ENCODE measurements around the gene NOL4L. TPM values are rescaled to one million over a fixed set of nuclear protein-coding genes. Genes with fewer than 3 reads are reported as not detected.
A peak's percentile ranks its signal among the peaks of the same experiment; 100 is the strongest.

Gene NOL4L
- total and polyA plus RNA-seq, 9 donors = 10.4 to 20.0 (median 16.1) TPM

DNA sequence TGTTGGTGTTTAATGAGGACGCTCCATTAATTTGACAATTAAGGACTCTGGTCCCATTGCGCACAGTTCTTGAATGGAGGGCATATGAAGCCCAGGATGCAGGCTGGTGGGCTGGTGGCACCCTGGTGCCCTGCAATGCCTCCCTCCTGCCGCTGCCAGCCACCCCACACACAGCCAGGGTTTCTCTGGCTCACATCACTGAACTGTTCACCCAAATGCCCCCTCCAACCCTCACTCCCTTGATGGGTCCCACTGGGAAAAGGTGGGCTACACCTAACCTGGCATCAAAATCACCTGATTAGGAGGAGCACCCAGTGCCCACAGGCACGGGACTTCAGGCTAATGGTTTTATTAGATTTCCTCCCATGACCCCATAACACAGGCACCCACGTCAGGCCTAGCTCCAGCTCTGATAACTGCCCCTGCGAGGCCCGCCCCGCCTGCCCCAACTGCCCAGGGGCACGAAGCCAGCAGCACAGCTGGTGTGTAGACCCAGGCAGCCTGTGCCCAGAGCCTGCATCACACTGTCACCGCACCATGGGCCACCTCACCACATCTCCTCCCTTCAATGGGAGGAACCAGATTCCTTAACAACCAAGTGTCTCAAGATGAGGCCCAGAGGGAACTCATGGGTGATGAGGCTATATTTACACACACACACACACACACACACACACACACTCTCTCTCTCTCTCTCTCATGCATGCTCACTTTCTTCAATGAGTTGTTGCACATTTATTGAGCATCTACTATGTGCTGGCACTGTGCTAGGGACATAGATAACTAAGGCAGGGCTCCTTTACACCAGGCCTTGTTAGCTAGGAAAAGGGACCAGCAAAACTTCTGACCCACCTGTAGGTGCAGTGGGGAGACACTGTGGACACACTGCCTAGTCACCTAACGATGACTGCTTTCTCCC, 107.3 kb downstream of the NOL4L start:
- DNase-seq = no peak
- peaks cover 14% of the 10 kb centered on the region for H3K36me3 ChIP-seq (ENCODE audit: control insufficient read depth, insufficient read depth, low read length)
- H3K4me3 ChIP-seq (ENCODE audit: low read length) = no peak overlapping the region
- WGBS (ENCODE audit: insufficient coverage) = 90% methylated on average over 2 of the region's 11 CpGs
- H3K27me3 ChIP-seq (ENCODE audit: control insufficient read depth, insufficient read depth, low read length) = no peaks in the 10 kb centered on the region
- H3K9me3 ChIP-seq (replicated peaks; ENCODE audit: control insufficient read depth, low read depth, low read length) = no peaks in the 10 kb centered on the region
- H3K4me1 ChIP-seq (ENCODE audit: control insufficient read depth, insufficient read depth, low read length) = peaks cover 95% of the 10 kb centered on the region
- H3K27ac ChIP-seq (ENCODE audit: low read length) = peak overlapping the region; percentile 53

DNA sequence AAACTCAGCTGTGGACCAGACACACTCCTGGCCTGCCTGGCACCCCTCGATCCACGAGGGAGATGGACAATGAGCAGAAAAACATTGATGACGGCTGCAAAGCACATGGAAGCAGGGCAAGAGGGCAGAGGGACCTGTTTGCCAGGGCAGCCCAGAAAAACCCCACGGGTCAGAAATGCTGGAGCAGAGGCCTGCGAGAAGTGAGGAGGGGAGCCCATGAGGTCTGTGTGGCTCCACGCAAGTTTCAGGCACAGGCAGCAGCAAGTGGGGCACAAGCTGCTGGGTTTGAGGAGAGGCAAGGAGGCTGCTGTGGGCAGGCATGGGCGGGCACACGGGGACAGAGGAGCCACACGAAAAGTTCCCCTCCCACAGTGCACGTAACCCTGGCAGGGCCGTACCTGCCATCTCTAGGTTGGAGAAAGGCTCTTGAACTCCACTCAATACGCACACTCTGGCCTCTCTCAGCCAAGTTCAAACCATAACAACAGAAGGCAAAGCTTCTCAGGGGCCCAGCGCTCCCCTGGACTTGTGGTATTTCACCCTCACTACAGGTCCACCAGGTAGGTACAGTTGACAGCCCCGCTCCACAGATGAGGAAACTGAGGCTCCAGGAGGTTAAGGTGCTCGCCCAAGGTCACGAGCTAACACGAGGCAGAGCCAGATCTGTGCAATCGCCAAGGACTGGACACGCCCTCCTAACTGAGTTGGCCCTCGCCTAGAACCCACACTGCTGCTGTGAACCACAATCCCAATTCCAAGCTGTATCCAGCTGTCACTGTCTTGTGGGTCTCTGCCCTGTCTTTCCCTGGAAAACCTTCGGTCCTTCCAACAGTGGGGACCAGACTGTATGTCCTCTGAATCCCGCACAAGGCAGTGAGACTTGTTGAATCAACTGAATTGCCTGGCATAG, 108.2 kb downstream of the NOL4L start:
- Histone ChIP-seq H3K36me3 (ENCODE audit: control insufficient read depth, insufficient read depth, low read length) (peaks cover 23% of the 10 kb centered on the region), H3K4me1 (ENCODE audit: control insufficient read depth, insufficient read depth, low read length) (peaks cover 97% of the 10 kb centered on the region), H3K27me3 (ENCODE audit: control insufficient read depth, insufficient read depth, low read length) (no peaks in the 10 kb centered on the region), H3K4me3 (ENCODE audit: low read length) (no peak overlapping the region), H3K9me3 (replicated peaks; ENCODE audit: control insufficient read depth, low read depth, low read length) (no peaks in the 10 kb centered on the region), H3K27ac (ENCODE audit: low read length) (peak overlapping the region; percentile 95)
- WGBS (ENCODE audit: insufficient coverage) = 69% methylated on average over 19 of the region's 22 CpGs
- DNase-seq = no peak

DNA sequence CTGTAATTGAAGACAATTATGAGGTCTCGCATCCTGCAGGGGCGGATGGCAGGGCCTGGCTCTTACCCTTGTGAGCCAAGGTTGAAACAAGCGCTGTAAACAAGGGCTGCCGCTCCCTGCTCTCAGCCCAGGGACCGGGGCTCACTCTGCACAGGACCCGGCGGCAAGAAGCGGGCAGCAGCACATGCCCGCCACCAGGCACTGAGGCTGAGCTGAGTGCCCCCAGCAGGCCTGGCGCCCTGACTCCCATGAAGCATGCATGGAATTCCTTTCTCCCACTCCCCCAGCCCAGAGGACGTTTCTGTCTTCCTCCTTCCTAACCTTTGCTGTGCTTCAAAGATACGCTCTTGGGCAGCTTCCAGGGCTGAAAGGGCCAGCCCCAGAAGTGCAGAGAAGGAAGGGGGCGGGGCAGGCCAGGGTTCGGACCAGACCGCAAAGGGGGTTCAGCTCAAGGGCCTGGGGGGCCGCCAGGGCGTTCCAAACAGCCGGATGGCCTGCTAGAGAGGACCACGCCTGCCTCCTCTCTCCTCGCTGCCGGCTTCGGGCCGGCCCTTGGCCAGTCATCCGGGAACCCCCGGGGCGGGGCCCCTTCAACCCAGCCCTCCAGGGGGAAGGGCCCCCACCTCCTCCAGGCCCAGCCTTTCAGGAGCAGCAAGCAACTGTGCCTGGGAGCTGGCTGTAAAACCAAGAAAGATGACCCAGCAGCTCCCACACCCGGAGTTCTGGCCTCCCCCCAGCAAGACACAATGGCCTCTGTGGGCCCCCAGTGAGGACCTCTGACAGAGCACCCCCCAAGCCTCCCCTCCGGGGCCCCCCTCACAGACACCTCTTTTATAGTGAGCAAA, 109.9 kb downstream of the NOL4L start:
- no peaks in the 10 kb centered on the region for H3K9me3 ChIP-seq (replicated peaks; ENCODE audit: control insufficient read depth, low read depth, low read length)

DNA sequence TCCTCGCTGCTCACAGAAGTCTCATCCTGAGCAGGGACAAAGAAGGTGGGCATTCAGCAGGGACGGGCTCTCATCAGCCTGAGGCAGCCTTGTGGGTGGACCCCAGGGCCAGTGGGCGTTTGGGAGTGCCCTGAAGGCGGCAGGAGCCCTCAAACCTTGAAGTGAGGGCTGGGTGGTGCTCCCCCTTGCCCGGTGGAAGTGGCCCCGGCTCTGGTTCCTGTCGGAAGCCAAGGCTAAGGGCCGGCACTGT, 110.5 kb downstream of the NOL4L start:
- H3K36me3 ChIP-seq (ENCODE audit: control insufficient read depth, insufficient read depth, low read length) = peaks cover 31% of the 10 kb centered on the region
- 6% methylated on average over 6 of the region's 8 CpGs for WGBS (ENCODE audit: insufficient coverage)
- H3K4me1 ChIP-seq (ENCODE audit: control insufficient read depth, insufficient read depth, low read length) = peaks cover 94% of the 10 kb centered on the region

More for the DNA sequence above, 109.9 kb downstream of the NOL4L start:
- 1% methylated on average over 26 of the region's 28 CpGs for WGBS (ENCODE audit: insufficient coverage)
- H3K4me1 ChIP-seq (ENCODE audit: control insufficient read depth, insufficient read depth, low read length) = peaks cover 94% of the 10 kb centered on the region
- H3K4me3 ChIP-seq (ENCODE audit: low read length) = peak overlapping the region; percentile 40
- peak; percentile 97 for DNase-seq
- H3K27ac ChIP-seq (ENCODE audit: low read length) = peak overlapping the region; percentile 95
- peaks cover 32% of the 10 kb centered on the region for H3K36me3 ChIP-seq (ENCODE audit: control insufficient read depth, insufficient read depth, low read length)
- no peaks in the 10 kb centered on the region for H3K27me3 ChIP-seq (ENCODE audit: control insufficient read depth, insufficient read depth, low read length)

DNA sequence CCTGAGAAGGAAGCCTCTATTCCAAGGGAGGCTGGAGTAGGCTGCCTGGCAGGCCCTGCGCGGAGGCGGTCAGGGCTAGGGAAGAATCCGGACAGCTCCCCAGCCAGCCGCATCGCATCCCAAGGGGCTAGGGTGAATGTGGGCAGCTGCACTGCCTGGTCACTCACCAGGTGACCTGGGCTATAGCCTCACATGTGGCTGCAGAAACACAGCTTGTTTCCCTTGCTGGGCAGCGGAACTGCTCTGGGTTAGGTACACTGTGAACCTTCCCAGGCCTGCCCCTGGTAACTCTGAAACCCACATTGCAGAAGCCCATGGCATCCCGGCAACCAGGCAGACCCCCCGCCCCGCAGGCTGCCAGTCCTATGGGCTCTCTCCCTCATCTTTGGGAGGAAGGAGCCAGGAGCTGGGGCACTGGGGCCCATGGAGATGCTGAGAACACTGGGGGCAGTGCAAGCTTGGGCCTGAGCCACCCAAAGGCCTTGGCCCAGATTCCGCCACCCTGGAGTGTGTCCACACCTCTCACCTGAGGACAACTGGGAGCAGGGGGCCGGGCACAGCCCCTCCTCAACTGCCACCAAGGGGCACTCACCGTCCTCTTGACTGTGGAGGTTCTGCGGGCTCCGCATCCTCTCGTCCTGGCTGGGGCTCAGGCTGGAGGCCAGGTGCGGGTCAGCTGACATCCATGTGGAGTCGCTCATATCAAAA, 111.0 kb downstream of the NOL4L start:
- Histone ChIP-seq H3K9me3 (replicated peaks; ENCODE audit: control insufficient read depth, low read depth, low read length) (no peaks in the 10 kb centered on the region), H3K4me1 (ENCODE audit: control insufficient read depth, insufficient read depth, low read length) (peaks cover 93% of the 10 kb centered on the region), H3K27me3 (ENCODE audit: control insufficient read depth, insufficient read depth, low read length) (no peaks in the 10 kb centered on the region), H3K4me3 (ENCODE audit: low read length) (peak overlapping the region; percentile 40), H3K36me3 (ENCODE audit: control insufficient read depth, insufficient read depth, low read length) (peaks cover 27% of the 10 kb centered on the region), H3K27ac (ENCODE audit: low read length) (peak overlapping the region; percentile 95)
- peak; percentile 61 for DNase-seq
- WGBS (ENCODE audit: insufficient coverage) = 45% methylated on average over 15 of the region's 18 CpGs

More for the DNA sequence above, 110.5 kb downstream of the NOL4L start:
- peak overlapping the region; percentile 40 for H3K4me3 ChIP-seq (ENCODE audit: low read length)
- no peaks in the 10 kb centered on the region for H3K9me3 ChIP-seq (replicated peaks; ENCODE audit: control insufficient read depth, low read depth, low read length)
- peak overlapping the region; percentile 95 for H3K27ac ChIP-seq (ENCODE audit: low read length)
- H3K27me3 ChIP-seq (ENCODE audit: control insufficient read depth, insufficient read depth, low read length) = no peaks in the 10 kb centered on the region
- no peak for DNase-seq

DNA sequence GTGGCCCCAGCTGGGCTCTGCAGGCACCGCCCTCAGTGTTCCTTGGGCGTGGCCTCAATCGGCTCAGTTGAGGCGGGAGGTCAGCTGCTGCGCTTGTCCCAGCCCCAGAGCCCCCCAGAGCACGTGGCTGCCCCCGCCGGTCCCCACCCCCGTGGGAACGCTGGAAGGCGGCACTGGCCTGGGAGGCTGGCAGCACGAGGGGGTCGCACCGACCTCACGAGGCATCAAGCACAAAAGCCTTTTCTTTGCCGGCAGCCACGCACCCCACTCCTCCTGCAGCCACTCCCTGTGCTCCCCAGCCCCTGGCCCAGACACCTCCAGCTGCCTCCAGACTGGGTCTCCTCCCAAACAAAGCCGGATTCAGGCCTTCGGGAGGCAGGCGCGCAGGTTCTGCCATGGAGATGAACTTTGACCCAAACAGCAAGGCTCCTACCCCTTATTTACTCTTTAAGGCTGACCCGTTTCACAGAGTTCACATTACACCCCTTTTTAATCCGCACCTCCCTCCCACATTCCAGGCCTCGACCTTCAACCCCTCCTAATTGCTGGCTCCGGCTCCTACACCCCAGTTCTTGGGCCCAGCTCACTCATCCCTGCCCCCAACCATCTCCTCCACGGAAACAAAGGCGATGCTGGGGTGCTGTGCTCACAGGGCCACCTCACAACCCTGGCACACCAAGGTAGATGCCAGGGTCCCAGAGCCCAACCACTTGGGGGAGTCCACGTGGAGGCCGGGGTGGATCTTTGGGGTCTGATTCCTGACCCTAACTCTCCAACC, 111.7 kb downstream of the NOL4L start:
- Histone ChIP-seq H3K9me3 (replicated peaks; ENCODE audit: control insufficient read depth, low read depth, low read length) (no peaks in the 10 kb centered on the region), H3K4me1 (ENCODE audit: control insufficient read depth, insufficient read depth, low read length) (peaks cover 89% of the 10 kb centered on the region), H3K27ac (ENCODE audit: low read length) (peak overlapping the region; percentile 95), H3K36me3 (ENCODE audit: control insufficient read depth, insufficient read depth, low read length) (peaks cover 27% of the 10 kb centered on the region), H3K27me3 (ENCODE audit: control insufficient read depth, insufficient read depth, low read length) (no peaks in the 10 kb centered on the region), H3K4me3 (ENCODE audit: low read length) (peak overlapping the region; percentile 11)
- DNase-seq = no peak
- 55% methylated on average over 22 of the region's 29 CpGs for WGBS (ENCODE audit: insufficient coverage)

DNA sequence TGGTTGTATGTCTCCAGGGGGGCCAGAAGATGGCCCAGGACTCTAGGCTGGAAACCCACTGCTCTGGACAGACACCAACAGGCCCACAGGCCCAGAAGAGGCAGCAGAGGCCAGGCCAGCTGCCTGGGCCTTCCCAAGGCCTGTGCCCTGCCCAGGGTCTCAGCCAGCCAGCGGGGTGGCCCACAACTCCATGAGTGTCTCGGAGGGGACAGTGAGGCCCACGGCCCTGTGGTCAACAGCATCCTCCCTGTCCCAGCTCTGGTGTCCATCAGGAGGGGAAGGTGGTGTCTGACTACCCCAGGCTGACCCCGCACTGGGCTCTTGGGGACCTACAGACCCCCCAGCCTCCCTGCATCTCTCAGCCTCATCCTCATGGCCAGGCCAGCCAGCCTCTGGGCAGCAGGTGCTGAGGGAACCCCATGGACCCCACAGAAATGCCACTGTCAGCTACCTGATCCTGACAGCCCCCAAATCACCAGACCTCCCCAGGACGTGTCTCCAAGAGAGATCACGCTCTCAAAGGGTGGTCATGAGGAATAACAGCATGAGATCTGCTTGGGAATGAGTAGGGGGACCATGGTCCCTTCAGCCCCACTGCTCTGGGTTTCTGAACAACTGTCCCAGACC, 112.4 kb downstream of the NOL4L start:
- Histone ChIP-seq H3K4me1 (ENCODE audit: control insufficient read depth, insufficient read depth, low read length) (peaks cover 89% of the 10 kb centered on the region), H3K27ac (ENCODE audit: low read length) (peak overlapping the region; percentile 35)
- 85% methylated on average over 3 of the region's 6 CpGs for whole genome bisulfite sequencing (ENCODE audit: insufficient coverage)

DNA sequence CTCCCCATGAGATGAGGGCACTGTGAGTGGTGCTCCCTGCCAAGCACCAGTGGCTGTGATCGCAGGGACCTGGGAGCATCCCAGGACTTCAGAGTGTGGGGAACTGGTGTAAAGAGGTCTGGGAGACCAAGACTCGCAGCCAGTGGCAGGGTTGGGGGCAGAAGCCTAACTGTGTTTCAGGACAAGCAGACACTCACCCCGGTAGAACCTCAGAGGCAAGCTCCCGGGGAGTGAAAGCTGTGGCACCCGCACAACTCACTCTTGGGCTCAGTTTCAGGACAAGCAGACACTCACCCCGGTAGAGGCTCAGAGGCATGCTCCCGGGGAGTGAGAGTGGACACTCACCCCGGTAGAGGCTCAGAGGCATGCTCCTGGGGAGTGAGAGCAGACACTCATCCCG, 114.2 kb downstream of the NOL4L start:
- no peak for DNase-seq
- peaks cover 88% of the 10 kb centered on the region for H3K4me1 ChIP-seq (ENCODE audit: control insufficient read depth, insufficient read depth, low read length)
- H3K4me3 ChIP-seq (ENCODE audit: low read length) = no peak overlapping the region
- H3K36me3 ChIP-seq (ENCODE audit: control insufficient read depth, insufficient read depth, low read length) = peaks cover 29% of the 10 kb centered on the region
- 57% methylated on average over 7 of the region's 9 CpGs for WGBS (ENCODE audit: insufficient coverage)
- H3K27ac ChIP-seq (ENCODE audit: low read length) = peak overlapping the region; percentile 75
- H3K9me3 ChIP-seq (replicated peaks; ENCODE audit: control insufficient read depth, low read depth, low read length) = no peaks in the 10 kb centered on the region
- no peaks in the 10 kb centered on the region for H3K27me3 ChIP-seq (ENCODE audit: control insufficient read depth, insufficient read depth, low read length)

More for the DNA sequence above, 112.4 kb downstream of the NOL4L start:
- Histone ChIP-seq H3K9me3 (replicated peaks; ENCODE audit: control insufficient read depth, low read depth, low read length) (no peaks in the 10 kb centered on the region), H3K36me3 (ENCODE audit: control insufficient read depth, insufficient read depth, low read length) (peaks cover 27% of the 10 kb centered on the region), H3K4me3 (ENCODE audit: low read length) (no peak overlapping the region), H3K27me3 (ENCODE audit: control insufficient read depth, insufficient read depth, low read length) (no peaks in the 10 kb centered on the region)
- DNase-seq = no peak
